ENCODE results near the gene DCLRE1C. TPM values are rescaled to one million over a fixed set of nuclear protein-coding genes. Genes with fewer than 3 reads are reported as not detected.
"Not testable (repeated sequence)": the region's sequence is repeated elsewhere in the genome, so short reads cannot be mapped to it uniquely, and the experiment has no call there.

The DCLRE1C gene
- total RNA-seq, 1 donor: 16.3 TPM

DNA sequence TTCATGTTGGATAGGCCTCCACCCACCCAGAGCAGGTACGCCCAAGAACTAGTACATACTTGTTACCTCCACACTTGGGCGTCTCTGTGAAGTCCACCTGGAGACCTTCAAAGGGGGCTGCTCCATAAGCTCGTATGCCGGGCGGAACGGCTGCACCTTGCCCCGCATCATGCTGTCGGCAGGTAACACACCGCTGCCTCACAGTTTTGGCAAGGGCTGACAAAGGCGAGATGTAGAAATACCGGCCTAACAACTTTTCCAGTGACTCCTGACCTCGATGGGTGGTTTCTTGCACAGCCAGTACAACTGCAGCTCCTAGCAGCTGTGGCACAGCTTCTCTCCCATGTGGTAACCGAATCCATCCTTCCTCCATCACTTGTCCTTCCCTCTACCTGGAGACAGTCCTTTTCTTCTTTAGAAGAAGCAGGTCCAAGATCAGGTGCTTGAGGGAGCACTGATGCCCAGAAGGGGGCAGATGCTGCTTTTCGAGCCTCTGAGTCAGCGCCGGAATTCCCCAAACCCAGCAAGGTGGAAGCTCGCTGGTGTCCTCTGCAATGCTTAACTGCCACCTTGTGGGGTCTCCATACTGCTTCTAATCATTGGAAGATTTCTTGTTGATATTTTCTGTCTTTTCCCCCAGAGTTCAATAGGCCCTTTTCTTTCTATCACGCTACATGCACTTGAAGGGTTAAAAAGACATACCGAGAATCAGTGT is 37.3 kb upstream of the DCLRE1C start:
- not testable (repeated sequence) for H3K27ac ChIP-seq (ENCODE audit: low read depth, low read length); H3K79me2 ChIP-seq (ENCODE audit: insufficient read depth, low read length); H3K9me3 ChIP-seq (ENCODE audit: low read depth, low read length); H2AFZ ChIP-seq (ENCODE audit: low read length); H3K4me3 ChIP-seq (ENCODE audit: insufficient read depth, low read length); H3K27me3 ChIP-seq (ENCODE audit: insufficient read depth, low read length); H3K4me1 ChIP-seq (ENCODE audit: insufficient read depth, low read length); H4K20me1 ChIP-seq (ENCODE audit: insufficient read depth, low read length); H3K36me3 ChIP-seq (ENCODE audit: insufficient read depth, low read length); DNase-seq (ENCODE audit: insufficient read length, low spot score, missing footprints); H3K4me2 ChIP-seq (ENCODE audit: insufficient read depth, low read length)
- TF ChIP-seq, protein P1, sequence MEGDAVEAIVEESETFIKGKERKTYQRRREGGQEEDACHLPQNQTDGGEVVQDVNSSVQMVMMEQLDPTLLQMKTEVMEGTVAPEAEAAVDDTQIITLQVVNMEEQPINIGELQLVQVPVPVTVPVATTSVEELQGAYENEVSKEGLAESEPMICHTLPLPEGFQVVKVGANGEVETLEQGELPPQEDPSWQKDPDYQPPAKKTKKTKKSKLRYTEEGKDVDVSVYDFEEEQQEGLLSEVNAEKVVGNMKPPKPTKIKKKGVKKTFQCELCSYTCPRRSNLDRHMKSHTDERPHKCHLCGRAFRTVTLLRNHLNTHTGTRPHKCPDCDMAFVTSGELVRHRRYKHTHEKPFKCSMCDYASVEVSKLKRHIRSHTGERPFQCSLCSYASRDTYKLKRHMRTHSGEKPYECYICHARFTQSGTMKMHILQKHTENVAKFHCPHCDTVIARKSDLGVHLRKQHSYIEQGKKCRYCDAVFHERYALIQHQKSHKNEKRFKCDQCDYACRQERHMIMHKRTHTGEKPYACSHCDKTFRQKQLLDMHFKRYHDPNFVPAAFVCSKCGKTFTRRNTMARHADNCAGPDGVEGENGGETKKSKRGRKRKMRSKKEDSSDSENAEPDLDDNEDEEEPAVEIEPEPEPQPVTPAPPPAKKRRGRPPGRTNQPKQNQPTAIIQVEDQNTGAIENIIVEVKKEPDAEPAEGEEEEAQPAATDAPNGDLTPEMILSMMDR (IDR thresholded peaks at IDR 0.05; ENCODE audit: extremely low read depth, low read depth, low read length): peak; percentile 37

DNA sequence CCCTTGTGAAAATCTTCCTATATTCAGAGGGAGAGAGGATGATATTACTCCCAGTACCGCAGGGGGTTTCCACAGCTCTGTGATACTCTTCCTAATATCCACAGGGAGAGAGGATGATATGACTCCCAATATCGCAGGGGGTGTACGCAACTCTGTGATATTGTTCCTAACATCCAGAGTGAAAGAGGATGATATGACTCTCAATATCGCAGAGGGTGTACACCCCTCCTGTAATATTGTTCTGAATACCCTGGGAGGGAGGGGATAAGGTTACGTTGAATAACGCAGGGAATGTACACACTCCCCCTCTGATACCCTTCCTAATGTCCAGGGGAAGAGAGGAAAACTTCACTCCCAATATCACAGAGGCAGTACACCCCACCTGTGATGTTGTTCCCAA is 35.7 kb upstream of the DCLRE1C start:
- not testable (repeated sequence) for H3K4me3 ChIP-seq (ENCODE audit: insufficient read depth, low read length); H3K9me3 ChIP-seq (ENCODE audit: low read depth, low read length); H3K27me3 ChIP-seq (ENCODE audit: insufficient read depth, low read length); H3K27ac ChIP-seq (ENCODE audit: low read depth, low read length); H4K20me1 ChIP-seq (ENCODE audit: insufficient read depth, low read length); H3K4me1 ChIP-seq (ENCODE audit: insufficient read depth, low read length); H3K79me2 ChIP-seq (ENCODE audit: insufficient read depth, low read length); DNase-seq (ENCODE audit: insufficient read length, low spot score, missing footprints); H3K4me2 ChIP-seq (ENCODE audit: insufficient read depth, low read length); H3K36me3 ChIP-seq (ENCODE audit: insufficient read depth, low read length); H2AFZ ChIP-seq (ENCODE audit: low read length)

DNA sequence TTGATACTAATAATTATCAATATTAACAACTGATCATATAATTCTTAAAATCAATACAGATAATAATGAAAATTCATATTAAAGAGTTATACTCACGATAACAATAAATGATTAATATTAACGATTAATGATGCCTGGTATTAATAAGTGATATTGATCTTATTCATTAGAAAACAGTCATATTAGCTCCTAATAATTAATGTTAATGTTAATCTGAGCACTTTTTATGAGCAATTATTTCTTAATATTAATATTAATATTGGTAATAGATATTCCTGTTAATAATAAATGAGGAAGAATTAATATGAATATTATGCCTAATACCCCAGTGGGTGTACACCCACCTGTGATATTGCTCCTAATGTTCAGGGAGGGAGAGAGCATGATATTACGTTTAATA is 28.8 kb upstream of the DCLRE1C start:
- H3K9me3 ChIP-seq (ENCODE audit: low read depth, low read length): no peaks in the 10 kb centered on the region
- DNase-seq (ENCODE audit: insufficient read length, low spot score, missing footprints): no peak
- no peaks in the 10 kb centered on the region for H4K20me1 ChIP-seq (ENCODE audit: insufficient read depth, low read length)
- no peaks in the 10 kb centered on the region for H3K4me1 ChIP-seq (ENCODE audit: insufficient read depth, low read length)
- TF ChIP-seq, protein P1 (IDR thresholded peaks at IDR 0.05; ENCODE audit: extremely low read depth, low read depth, low read length): no peak
- no peaks in the 10 kb centered on the region for H3K27me3 ChIP-seq (ENCODE audit: insufficient read depth, low read length)
- no peak overlapping the region for H3K4me2 ChIP-seq (ENCODE audit: insufficient read depth, low read length)
- no peak overlapping the region for H3K27ac ChIP-seq (ENCODE audit: low read depth, low read length)
- H3K36me3 ChIP-seq (ENCODE audit: insufficient read depth, low read length): no peaks in the 10 kb centered on the region
- H3K4me3 ChIP-seq (ENCODE audit: insufficient read depth, low read length): no peak overlapping the region
- no peak overlapping the region for H2AFZ ChIP-seq (ENCODE audit: low read length)
- no peaks in the 10 kb centered on the region for H3K79me2 ChIP-seq (ENCODE audit: insufficient read depth, low read length)

DNA sequence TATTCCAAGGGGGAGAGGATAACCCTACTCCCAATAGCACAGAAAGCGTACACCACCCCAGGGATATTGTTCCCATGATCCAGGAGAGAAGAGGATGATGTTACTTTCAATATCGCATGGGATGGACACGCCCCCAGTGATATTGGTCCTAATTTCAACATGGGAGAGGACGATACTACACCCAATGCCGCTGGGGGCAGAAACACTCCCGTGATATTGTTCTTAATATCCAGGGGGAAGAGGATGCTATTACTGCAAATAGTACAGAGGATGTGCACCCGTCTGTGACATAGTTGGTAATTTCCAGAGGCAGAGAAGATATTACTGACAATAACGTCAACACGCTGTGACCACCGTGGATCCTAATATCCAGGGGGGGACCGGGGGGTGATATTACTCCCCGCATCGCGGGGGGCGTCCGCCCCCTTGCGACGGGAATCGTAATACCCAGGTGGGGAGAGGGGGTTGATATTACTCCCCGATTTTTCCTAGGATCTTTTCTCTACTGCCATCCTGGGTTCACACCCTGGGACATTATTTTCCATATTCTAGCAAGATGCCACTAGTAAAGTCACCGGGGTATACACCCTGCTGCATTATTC is 21.9 kb upstream of the DCLRE1C start:
- Histone ChIP-seq H3K27ac (ENCODE audit: low read depth, low read length) (no peak overlapping the region), H3K9me3 (ENCODE audit: low read depth, low read length) (no peaks in the 10 kb centered on the region), H3K27me3 (ENCODE audit: insufficient read depth, low read length) (no peaks in the 10 kb centered on the region), H3K4me1 (ENCODE audit: insufficient read depth, low read length) (peaks cover 2% of the 10 kb centered on the region), H3K4me2 (ENCODE audit: insufficient read depth, low read length) (peak overlapping the region; percentile 73), H4K20me1 (ENCODE audit: insufficient read depth, low read length) (no peaks in the 10 kb centered on the region), H2AFZ (ENCODE audit: low read length) (peak overlapping the region; percentile 42), H3K36me3 (ENCODE audit: insufficient read depth, low read length) (no peaks in the 10 kb centered on the region), H3K4me3 (ENCODE audit: insufficient read depth, low read length) (peak overlapping the region; percentile 33), H3K79me2 (ENCODE audit: insufficient read depth, low read length) (no peaks in the 10 kb centered on the region)
- TF ChIP-seq, protein P1 (IDR thresholded peaks at IDR 0.05; ENCODE audit: extremely low read depth, low read depth, low read length): no peak
- DNase-seq (ENCODE audit: insufficient read length, low spot score, missing footprints): no peak

DNA sequence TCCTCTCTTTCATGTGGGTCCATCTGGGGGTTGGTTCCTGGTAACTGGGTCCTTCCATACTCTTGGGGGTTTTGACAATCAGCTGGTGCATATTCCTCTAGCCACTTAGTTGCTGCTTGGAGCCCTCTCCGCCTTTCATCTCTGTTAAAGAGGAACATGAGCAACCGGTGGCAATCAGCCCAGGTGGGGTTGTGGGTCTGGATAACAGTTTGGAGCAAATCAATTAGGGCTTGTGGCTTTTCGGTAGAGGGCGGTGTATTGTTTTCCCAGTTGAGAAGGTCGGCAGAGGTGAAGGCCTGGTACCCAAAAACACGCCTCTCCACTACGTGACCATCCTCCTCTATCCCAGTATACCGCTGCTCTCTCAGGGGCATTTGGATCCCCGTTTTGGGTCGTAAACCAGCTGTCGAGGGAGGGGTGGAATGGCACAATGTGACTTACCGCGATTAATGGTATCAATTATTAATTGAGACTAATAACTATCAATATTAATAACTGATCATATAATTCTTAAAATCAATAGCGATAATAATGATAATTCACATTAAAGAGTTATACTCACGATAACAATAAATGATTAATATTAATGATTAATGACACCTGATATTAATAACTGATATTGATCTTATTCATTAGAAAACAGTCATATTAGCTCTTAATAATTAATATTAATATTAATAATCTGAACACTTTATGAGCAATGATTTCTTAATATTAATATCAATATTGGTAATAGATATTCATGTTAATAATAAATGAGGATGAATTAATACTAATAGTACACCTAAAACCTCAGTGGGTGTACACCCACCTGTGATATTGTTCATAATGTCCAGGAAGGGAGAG is 20.5 kb upstream of the DCLRE1C start:
- H3K4me3 ChIP-seq (ENCODE audit: insufficient read depth, low read length); H2AFZ ChIP-seq (ENCODE audit: low read length); H3K4me1 ChIP-seq (ENCODE audit: insufficient read depth, low read length); H3K79me2 ChIP-seq (ENCODE audit: insufficient read depth, low read length); H3K36me3 ChIP-seq (ENCODE audit: insufficient read depth, low read length); H3K27ac ChIP-seq (ENCODE audit: low read depth, low read length); H3K4me2 ChIP-seq (ENCODE audit: insufficient read depth, low read length); H3K9me3 ChIP-seq (ENCODE audit: low read depth, low read length); DNase-seq (ENCODE audit: insufficient read length, low spot score, missing footprints); H3K27me3 ChIP-seq (ENCODE audit: insufficient read depth, low read length); H4K20me1 ChIP-seq (ENCODE audit: insufficient read depth, low read length): not testable (repeated sequence)
